Measurements from ENCODE around the gene PRAF2. TPM values are rescaled to one million over a fixed set of nuclear protein-coding genes. Genes with fewer than 3 reads are reported as not detected.

Gene PRAF2
- total and polyA plus RNA-seq, 2 of the 13 experiments (the other 11 are each of a cell fraction or from before 2014, with no cell fraction given) = 0.33 to 2.6 TPM

DNA sequence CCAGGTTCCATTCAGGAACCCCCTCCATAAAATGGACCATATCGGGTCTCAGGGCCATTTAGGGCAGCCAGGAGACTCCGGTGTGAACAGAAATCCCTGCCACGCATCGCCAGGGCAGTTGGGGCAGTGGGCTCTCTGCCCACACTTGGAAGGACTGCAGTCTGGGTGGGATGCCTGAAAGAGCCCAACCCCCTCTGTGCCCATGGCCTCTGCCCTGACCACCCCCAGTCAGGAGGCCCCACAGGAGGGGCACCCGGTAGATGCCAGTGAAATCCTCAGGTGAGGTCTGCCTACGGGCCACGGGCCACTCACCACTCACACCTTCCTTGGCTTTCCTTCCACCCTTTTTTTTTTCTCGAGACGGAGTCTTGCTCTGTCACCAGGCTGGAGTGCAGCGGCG lies 4.8 kb downstream of the PRAF2 start:
- no peak overlapping the region for H3K4me2 ChIP-seq (ENCODE audit: low read depth, low read length)
- no peak for FAIRE-seq
- H3K27me3 ChIP-seq (ENCODE audit: control insufficient read depth in 1 of 2, insufficient read depth in 2 of 2, low read length in 2 of 2) = no peaks in the 10 kb centered on the region
- H3K9me3 ChIP-seq (ENCODE audit: low read length) = no peaks in the 10 kb centered on the region
- no peaks in the 10 kb centered on the region for H3K79me2 ChIP-seq (ENCODE audit: insufficient read depth, low read length)
- ChIA-PET CTCF (ENCODE audit: low intra/inter-chr PET ratio, low total read pairs) (no interaction called here), POLR2A (no interaction called here)
- H4K20me1 ChIP-seq (ENCODE audit: insufficient read depth, low read length) = no peaks in the 10 kb centered on the region
- no peak for DNase-seq (ENCODE audit: low spot score)
- H3K4me1 ChIP-seq (ENCODE audit: insufficient read depth, low read length) = no peaks in the 10 kb centered on the region
- H3K4me3 ChIP-seq (replicated peaks in 1 of 3; ENCODE audit: insufficient read depth in 1 of 3, low read depth in 2 of 3, low read length in 3 of 3) = no peak overlapping the region
- no peak for TF ChIP-seq KDM6A (CRISPR knock-in tag; IDR thresholded peaks at IDR 0.05; ENCODE audit: low read depth)
- no peak for TF ChIP-seq CHCHD3 (CRISPR knock-in tag; IDR thresholded peaks at IDR 0.05)
- no peak for TF ChIP-seq NFE2L1 (CRISPR knock-in tag; IDR thresholded peaks at IDR 0.05; ENCODE audit: borderline replicate concordance)
- TF ChIP-seq EP300 (IDR thresholded peaks at IDR 0.05; ENCODE audit: low read depth in 2 of 2, low read length in 2 of 2) = no peak
- no peak for TF ChIP-seq EP300 (CRISPR knock-in tag; IDR thresholded peaks at IDR 0.05; ENCODE audit: borderline replicate concordance)
- no peak for TF ChIP-seq ZNF343 (CRISPR knock-in tag; IDR thresholded peaks at IDR 0.05)
- no peak for TF ChIP-seq TSC22D2 (CRISPR knock-in tag; IDR thresholded peaks at IDR 0.05; ENCODE audit: borderline replicate concordance)
- no peak for TF ChIP-seq HNRNPUL1 (IDR thresholded peaks at IDR 0.05; ENCODE audit: low read depth, low read length)
- TF ChIP-seq RXRB (CRISPR knock-in tag; IDR thresholded peaks at IDR 0.05; ENCODE audit: borderline replicate concordance) = no peak
- TF ChIP-seq ZNF589 (CRISPR knock-in tag; conservative IDR thresholded peaks at IDR 0.05) = no peak
- TF ChIP-seq, protein P1, sequence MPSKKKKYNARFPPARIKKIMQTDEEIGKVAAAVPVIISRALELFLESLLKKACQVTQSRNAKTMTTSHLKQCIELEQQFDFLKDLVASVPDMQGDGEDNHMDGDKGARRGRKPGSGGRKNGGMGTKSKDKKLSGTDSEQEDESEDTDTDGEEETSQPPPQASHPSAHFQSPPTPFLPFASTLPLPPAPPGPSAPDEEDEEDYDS (CRISPR knock-in tag; IDR thresholded peaks at IDR 0.05) = no peak
- no peak for TF ChIP-seq SCMH1 (CRISPR knock-in tag; IDR thresholded peaks at IDR 0.05; ENCODE audit: borderline replicate concordance)
- TF ChIP-seq ATRX (CRISPR knock-in tag; IDR thresholded peaks at IDR 0.05; ENCODE audit: borderline replicate concordance) = no peak
- TF ChIP-seq ZSCAN30 (CRISPR knock-in tag; IDR thresholded peaks at IDR 0.05) = no peak
- TF ChIP-seq ZFP41 (CRISPR knock-in tag; IDR thresholded peaks at IDR 0.05; ENCODE audit: borderline replicate concordance) = no peak
- TF ChIP-seq ZFX (CRISPR knock-in tag; IDR thresholded peaks at IDR 0.05; ENCODE audit: low read depth) = no peak
- WGBS (ENCODE audit: low lambda C conversion rate) = 100% methylated on average over 4 of the region's 11 CpGs
- no peak overlapping the region for H3K27ac ChIP-seq (ENCODE audit: extremely low read length, insufficient read depth, low read length)
- intact Hi-C loops (cut with micrococcal nuclease; ENCODE audit: unreplicated experiment) = no loop called here
- no peaks in the 10 kb centered on the region; a peak in 1 of 5 replicates for H3K36me3 ChIP-seq (replicated peaks in 1 of 2; ENCODE audit: control insufficient read depth in 1 of 2, insufficient read depth in 2 of 2, low read length in 2 of 2)
- no peak overlapping the region for H2AFZ ChIP-seq (ENCODE audit: low read length)
- no TSS peak for BruUV-seq (replicated peaks)
- in situ Hi-C loops (cut with HindIII; ENCODE audit: extremely low pct_ligation_motif_present, low pct_unique_long_range_greater_than_20kb) = no loop called here
- H3K9ac ChIP-seq (ENCODE audit: insufficient read depth, low read depth, low read length) = no peak overlapping the region
- no peak for ATAC-seq
